Stimulated activated naive CD4-positive, alpha-beta T cell treated with Interleukin-2 at 50 U/mL for 16 hours (primary cell): ENCODE results near the gene LAMC2.

Experiments used
- DNase-seq: peaks from one replicate; lab custom pipeline; 2025; lab: John Stamatoyannopoulos, UW

The LAMC2 gene

DNA sequence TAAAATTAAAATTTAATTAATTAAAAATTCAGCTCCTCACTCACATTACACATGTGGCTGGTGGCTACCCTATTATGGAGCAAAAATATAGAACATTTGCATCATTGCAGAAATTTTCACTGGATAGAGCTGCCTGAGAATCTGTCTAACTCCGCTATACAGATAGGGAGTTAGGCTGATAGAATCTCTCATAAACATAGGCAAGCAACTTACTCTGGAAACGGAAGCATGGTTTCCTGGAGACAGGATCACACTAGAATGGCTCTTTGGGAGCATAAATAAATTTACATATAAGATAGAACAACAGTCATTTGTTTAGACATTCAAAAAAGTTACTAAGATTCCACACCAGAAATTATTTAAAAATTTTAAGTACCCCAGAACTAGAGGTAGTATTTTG is 12.2 kb upstream of the LAMC2 start:
- DNase-seq = no peak

- no peak for DNase-seq
Measured at GRCh38 chr1:183175631-183176030, 10.4 kb upstream of the LAMC2 start.

- DNase-seq = no peak
Measured at GRCh38 chr1:183178545-183178944, 7.5 kb upstream of the LAMC2 start.

DNA sequence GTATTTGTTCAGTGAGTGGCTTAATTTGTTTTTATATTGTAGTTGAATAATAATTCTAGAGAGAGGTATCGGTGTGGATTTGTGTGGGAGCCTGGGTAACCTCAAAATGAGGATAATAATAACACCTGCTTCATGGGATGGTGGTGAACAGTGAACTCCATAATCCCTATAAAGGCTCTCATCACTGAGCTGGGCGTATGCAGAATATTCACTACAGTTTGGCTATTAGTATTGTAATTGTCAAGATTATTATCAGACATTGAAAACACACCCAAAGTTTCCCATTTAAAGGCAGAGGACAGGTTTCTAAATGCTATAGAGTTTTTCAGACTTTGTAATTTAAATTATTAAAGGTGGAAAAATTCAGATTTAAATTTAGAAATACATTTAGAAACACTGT is 7.0 kb upstream of the LAMC2 start:
- DNase-seq = no peak

- no peak for DNase-seq
Measured at GRCh38 chr1:183180218-183180617, 5.8 kb upstream of the LAMC2 start.

- DNase-seq = no peak
Measured at GRCh38 chr1:183180634-183181056, 5.4 kb upstream of the LAMC2 start.

GRCh38 chr1:183186841-183187240 is 777 bp downstream of the LAMC2 start:
- DNase-seq = no peak

DNA sequence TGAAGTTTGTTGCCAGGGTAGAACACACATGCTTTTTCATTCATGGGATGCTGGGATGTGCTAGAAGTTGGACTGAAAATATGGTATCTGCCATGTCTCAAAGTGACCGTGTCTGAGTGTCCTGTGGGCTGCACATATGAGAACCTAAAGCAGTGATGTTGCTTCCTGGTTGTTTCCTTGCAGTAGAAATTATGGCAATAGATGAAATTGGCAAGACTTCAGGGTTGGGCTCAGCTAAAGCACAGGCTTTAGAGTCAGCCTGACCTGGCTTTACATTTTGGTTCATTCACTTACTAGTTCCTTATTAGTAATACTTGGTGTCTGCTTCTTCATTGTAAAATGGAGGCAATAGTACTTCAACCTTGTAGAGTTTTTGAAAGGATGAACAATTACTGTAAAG is 2.2 kb downstream of the LAMC2 start:
- DNase-seq = no peak

- no peak for DNase-seq
Measured at GRCh38 chr1:183191833-183192232, 5.8 kb downstream of the LAMC2 start.

DNA sequence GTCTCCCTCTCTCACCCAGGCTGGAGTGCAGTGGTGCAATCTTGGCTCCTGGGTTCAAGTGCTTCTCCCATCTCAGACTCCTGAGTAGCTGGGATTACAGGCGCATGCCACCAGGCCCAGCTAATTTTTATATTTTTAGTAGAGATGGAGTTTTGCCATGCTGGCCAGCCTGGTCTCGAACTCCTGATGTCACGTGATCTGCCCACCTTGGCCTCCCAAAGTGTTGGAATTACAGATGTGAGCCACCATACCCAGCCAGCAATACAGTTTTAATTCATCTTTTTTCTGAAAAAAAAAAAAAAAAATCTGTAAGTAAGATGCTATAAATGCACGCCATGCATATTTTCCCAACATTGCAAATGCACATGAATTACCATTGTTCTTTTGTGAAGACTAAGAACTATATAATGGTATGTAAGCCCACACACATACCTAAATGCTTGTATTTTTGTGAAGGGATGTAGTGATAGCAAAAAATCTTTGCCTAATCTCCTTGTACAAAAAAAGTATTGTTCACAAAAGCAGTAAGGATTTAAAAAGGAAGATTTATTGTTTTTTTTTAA is 8.0 kb downstream of the LAMC2 start:
- DNase-seq = no peak

DNA sequence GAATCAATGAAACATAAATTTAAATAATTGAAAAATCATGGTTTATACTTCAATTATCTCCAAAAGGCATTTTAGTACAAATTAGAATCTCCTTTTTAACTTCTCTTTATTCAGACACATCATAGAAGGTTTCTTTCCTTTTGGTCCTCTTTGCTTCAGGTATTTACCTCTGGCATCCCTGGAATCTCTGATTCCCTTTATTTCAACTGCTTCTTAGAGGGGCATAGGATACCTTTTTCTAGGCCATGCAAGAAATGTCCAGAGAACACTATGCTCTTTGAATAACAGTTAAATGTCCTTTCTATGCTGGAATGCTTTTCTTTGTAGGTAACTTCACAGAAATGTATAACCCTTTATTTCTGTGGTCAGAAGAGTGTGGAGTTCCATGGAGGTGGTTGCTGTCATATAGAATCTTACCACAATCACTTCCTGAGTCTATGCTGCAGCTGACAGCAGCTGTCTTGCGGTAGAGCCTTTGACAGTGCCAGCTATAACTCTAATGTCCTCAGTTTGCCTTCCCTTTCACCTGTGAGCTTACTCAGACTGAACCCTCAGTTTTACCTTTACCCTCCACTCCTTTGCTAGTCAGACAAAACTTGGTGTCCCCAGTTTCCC is 8.6 kb downstream of the LAMC2 start:
- DNase-seq = no peak

DNA sequence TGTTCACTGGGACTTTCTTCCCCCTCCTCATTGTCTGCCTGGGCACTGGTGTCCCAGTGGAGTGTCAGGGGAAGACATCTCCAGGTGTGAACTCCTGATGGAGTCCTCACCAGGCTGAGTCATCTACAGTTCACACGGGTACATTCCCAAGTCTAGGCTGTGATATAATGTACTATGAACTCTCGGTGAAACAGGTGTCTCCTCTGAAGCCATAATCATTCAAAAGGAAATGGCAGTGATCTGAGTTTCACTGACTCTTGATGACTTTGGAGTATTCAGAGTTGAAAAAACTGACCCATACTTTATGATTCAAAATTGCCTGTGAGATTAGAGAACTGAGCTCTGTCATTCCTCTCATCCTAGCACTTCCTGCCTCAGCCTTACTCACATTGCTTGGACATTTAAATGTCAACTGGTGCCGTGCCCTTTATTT is 9.1 kb downstream of the LAMC2 start:
- no peak for DNase-seq

DNA sequence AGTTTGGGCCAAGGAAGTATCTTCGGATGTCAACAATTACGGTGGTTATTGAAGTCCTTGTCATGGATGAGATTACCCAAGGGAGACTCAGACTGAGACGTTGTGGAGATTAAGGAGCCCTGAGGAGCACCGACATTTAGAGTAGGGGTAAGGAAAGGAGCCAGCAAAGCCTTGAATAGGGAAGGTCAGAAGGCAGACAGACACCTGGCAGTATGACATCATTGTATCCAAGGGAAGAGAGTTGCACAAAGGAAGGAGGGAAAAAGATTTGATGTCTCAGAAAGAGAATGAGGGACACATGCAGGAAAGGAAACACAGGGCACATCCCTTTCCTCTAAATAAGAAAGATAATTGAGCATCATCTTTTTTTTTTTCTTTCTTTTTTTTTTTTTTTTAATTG is 11.7 kb downstream of the LAMC2 start:
- DNase-seq = no peak

DNA sequence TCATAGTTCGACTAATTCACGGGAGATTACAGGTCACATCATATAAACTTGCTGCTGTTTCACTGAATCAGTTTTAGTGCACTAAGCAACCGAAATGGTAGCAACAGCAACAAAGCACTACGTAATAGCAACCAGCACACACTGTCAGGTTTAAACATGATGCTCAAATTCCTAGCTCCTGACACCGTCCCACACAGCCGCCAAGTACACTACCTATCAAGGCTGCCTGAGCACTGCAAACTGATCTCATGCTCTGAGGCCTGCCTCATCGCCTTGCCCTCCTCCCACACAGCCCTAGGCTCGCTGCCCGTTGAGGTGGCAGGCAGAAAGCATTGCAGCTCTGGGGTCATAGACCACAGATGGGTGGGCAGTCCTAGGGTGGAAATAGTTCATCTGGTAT is 12.4 kb downstream of the LAMC2 start:
- no peak for DNase-seq

DNA sequence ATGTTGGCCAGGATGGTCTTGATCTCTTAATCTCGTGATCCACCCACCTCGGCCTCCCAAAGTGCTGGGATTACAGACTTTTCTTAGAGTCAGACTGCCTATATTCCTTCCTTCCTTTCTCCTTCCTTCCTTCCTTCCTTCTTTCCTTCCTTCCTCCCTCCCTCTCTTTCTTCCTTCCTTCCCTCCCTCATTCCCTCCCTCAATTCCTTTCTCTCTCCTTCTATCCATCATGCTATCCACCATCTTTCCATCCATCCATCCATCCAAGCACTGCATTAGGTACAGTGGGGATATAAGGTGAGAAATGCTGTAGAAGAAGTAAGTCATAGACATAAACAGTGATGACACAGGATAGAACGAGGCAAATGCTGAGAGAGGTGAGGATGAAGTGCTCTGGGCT is 13.2 kb downstream of the LAMC2 start:
- DNase-seq = no peak

DNA sequence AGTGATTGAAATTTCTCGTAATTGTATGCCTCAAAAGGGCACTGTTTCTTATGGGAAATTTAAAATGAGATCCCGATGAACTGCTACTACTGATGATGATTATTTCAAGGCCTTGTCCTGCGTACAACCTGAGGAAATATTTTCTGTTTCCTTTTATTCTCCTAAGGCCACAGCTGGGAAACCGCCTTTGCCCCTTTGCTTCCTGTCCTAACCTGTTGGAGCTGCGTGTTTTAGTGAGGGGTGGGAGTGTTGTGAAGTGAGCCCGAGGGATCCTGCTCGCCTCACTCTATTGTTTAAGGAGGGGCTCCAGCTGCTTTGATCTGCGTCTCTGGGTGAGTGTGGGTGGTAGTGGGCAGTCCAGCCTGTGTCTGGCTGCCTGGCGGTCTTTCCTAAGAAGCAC is 14.4 kb downstream of the LAMC2 start:
- DNase-seq = no peak

DNA sequence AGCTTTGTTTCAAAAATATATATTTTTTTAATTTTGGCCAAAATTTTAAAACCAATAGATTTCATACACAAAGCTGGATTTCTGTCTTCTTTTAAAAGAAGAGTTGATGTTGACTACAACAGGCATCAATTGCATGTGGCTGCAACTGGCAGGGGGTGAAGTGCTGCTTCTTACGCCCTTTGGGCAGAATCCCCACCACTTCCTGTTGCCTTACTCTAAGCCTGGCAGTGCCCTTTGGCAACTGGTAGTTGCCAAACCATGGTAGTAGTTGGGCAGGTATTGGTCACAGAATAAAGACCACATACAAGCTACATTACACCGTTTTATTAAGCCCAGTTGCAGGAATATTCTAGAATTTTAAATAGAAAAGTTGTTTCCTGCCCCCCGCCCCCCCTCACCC is 17.0 kb downstream of the LAMC2 start:
- DNase-seq = no peak

- DNase-seq = no peak
Measured at GRCh38 chr1:183205196-183205781, 19.2 kb downstream of the LAMC2 start.

DNA sequence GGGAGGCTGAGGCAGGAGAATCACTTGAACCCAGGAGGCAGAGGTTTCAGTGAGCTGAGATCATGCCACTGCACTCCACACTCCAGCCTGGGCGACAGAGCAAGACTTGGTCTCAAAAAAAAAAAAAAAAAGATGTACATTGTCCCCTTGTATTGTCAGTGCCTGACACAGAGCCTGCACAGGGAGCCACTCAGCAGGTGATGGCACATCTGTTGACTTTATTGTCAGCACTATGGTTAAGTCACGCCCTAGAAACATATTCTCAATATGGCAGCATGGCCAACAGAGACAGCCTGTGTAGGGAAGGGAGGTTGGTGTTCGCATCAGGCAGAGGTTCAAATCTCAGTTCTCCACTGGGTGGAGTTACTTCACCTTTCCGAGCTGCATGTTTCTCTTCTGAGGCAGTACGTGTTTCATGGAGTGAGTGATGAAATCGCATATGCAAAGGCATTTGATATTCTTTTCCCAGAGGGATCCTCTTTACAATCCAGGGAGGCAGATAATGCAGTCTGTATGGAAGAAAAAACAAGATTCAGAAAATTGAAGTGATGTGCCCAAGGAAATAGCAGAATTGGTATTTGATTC is 20.6 kb downstream of the LAMC2 start:
- DNase-seq = no peak

GRCh38 chr1:183209533-183210158 is 23.6 kb downstream of the LAMC2 start:
- DNase-seq = no peak

- no peak for DNase-seq
Measured at GRCh38 chr1:183210681-183211080, 24.6 kb downstream of the LAMC2 start.

DNA sequence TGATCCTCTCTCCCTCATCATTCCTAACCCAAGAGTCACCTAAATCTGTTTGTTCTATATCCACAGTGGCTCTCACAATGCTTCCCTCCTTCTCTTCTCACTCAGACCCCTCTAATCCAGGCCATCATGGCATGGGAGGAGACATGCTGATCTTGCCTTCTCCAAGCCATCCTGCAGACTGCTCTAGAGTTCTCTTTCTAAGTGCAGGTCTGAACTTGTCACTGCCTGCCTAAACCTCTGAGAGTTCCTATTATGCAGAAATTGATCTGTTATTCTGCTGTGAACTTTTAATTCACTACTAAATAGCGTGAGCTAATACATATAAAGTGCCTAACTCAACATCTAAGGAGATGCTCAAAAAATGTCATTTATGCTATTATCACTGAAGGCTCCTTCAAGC is 26.8 kb downstream of the LAMC2 start:
- no peak for DNase-seq
